Measurements from ENCODE around the gene GPR152.
A peak's percentile ranks its signal among the peaks of the same experiment; 100 is the strongest.
"Not testable (repeated sequence)": the region's sequence is repeated elsewhere in the genome, so short reads cannot be mapped to it uniquely, and the experiment has no call there.

The GPR152 gene

DNA sequence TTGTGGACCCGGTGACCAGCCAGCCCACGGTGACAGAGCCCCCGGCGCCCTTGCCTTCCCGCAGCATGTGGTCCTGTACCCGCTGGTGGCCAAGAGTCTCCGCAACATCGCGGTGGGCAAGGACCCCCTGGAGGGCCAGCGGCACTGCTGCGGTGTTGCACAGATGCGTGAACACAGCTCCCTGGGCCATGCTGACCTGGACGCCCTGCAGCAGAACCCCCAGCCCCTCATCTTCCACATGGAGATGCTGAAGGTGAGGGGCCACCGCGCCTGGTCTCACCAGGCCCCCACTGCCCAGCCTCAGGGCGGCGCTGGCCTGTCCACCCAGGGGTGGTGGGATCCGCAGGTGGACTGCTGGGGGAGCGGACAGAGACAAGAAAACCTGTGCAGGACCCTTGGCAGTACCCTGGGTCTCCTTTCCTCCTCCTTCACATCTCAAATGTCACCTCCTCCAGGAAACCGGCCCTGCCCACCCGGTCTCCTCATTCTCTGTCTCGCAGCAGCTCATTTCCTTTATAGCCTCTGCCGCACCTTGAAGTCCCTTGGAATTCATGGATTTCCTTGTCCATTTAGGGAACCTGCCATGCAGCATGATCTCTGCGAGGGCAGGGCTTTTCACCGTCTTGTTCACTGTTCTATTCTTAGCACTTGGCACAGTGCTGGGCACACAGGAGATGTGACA, 36.8 kb upstream of the GPR152 start:
- no peak for DNase-seq

DNA sequence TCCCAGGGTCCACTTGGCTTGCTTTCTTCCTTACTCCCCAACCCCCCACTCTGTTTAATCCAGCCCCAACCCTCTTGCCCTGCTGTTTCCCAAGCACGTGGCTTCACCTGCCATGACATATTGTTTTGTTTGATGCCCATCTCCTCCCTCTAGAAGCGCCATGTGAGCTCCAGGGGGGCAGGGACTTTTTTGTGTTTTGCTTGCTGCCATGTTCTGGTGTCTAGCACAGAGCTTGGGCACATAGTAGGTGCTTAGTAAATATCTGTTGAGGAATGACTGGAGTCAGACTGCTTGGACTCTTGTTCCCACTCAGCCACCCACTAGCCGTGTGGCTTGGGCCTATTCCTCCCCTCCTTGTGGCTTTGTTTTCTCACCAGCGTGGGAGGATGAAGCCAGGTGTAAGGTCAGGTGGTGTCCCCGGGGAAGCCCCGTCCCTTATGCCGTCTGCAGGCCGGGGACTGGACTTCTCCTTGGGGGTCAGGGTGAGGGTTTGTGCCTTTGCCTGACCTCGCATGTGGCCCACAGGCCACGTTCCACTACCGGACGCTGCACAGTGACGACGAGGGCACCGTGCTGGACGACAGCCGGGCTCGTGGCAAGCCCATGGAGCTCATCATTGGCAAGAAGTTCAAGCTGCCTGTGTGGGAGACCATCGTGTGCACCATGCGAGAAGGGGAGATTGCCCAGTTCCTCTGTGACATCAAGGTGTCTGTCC, 34.1 kb upstream of the GPR152 start:
- no peak for DNase-seq

DNA sequence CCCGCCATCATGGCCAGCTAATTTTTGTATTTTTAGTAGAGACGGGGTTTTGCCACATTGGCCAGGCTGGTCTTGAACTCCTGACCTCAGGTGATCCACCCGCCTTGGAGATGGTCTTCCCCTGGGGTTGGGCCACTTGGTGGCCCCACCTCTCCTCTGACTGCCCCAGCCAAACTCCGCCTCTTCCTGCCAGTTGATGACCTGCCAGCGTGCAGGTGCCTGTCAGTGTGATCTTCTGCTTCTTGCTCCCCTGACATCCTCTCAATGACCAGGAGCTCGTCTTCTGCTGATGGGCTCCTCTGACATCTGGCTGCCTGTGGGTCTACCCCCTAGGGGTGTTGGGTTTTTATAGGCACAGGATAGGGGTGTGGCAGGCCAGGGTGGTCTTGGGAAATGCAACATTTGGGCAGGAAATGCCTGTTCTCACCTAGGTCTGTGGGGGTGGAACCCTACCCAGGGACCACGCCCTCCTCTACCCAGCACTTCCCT, 33.4 kb upstream of the GPR152 start:
- DNase-seq: not testable (repeated sequence)

DNA sequence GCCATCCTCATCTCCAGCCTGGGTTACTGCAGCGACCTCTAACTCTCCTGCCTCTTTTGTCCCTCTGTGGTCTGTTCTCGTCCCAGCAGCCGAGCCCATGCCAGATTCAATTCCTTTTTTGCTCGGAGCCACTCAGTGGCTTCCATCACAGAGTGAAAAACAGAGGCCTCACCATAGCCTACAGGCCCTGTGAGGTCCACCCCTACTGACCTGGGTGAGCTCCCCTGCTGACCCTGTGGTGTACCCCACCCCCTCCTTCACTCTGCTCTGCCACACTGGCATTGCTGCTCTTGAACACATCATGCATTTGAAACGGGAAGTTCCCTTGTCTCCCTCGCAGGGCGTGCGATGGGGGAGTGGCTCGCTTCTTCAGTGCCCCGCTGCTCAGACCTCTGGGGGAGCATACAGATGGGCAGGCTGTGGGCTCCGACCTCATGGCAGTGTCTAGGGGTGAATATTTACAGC, 32.4 kb upstream of the GPR152 start:
- no peak for DNase-seq

DNA sequence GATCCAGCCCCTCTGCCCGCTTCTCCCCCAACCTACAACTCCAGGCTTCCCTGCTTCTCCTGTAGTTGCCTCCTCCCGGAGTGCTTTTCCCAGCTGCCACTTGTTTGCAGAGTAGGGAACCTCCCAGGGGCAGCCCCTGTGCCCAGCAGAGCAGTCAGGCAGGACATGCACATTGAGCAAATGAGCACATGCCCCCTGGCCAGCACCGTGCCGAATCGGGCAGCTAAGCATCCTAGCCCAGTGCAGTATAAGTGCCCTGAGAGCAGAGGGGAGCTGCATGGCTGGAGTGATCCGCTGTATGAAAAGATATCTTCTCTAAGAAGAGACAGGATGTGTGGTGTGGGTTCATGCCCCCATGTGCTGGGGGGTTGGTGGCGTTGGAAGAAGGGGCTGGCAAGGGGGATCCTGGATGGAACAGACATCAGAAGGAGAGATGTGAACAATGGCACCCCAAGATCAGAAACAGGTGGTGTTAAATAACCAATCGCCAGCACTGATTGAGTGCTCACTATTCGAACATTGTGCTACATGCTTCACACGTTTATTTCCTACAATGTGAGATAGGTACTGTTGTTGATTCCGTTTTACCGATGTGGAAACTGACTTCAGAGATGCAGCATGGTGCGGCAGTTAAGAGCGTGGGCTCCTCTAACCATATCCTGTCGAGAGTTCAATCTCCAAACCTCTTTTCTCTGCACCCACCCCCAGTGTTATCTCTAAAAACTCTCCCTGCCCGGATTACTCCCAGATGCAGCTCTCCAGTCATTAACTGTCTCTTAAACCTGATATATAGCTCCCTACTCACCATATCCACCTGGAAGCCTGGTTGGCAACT, 31.5 kb upstream of the GPR152 start:
- DNase-seq: no peak

DNA sequence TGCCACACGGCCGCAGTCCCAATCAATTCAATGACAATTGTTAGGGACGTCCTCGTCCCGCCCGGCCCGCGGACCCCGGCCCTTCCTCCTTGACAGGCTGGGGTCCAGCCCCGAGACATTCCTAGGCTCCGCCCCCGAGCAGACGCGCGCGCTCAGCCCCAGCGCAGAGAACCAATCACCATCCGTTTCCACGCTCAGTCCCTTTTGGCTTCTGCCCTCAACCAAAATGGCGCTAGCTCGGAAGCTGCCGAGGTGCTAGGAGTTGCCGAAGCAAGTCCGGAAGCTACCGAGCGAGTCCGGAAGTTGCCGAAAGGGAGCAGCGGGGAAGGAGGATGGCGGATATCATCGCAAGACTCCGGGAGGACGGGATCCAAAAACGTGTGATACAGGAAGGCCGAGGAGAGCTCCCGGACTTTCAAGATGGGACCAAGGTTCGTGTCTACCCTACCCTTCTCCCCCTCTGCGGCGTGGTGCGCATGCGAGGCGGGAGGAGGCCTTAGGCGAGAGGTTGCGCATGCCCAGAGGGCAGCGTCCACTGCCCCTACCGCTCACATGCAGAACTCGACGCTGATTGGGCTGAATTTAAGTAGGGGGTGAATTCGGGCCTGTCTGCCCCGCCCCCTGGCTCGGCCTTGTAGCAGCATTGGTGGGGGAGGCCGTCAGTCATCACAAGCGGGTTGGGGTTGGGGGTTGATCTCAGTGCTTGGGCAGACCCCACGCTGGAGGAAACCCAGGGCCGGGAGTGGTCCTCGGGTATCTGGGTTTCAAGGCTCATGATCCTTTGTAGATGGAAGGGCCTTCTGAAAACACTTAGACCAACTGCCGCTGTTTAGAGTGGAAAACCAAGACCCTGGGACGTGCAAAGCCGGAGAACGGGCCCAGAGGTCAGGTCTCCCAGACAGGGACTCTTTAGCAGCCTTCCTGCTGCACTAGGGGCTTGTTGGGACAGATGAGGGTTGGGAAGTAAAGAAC, 30.6 kb upstream of the GPR152 start, which contains the start of gene AIP:
AIP (plus strand) TSS at position 200 of the 972 bp plus-strand sequence; CDS start at position 333, 133 bp downstream.
- peak; percentile 99 for DNase-seq

DNA sequence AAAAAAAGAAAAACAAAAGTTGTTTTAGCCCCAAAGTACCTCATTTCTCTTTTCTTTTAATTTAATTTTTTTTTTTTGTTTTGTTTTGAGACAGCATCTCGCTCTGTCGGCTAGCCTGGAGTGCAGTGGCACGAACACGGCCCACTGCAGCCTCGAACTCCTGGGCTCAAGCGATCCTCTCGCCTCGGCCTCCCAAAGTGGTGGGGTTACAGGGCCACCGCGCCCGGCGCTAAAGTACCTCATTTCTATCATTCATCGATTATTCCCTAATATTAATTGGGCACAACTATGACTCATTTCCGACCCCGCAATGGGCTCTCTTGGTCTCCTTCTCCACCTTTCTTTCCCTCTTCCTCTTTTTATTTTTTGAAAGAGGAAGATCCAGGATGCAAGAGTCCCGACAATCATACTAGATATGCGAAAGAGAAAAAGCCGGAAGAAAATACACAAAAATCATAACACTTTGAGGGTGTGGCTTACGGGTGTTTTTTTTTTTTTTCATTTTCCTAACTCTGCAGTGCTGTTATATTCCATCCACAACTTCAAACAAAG, 29.8 kb upstream of the GPR152 start:
- no peak for DNase-seq

DNA sequence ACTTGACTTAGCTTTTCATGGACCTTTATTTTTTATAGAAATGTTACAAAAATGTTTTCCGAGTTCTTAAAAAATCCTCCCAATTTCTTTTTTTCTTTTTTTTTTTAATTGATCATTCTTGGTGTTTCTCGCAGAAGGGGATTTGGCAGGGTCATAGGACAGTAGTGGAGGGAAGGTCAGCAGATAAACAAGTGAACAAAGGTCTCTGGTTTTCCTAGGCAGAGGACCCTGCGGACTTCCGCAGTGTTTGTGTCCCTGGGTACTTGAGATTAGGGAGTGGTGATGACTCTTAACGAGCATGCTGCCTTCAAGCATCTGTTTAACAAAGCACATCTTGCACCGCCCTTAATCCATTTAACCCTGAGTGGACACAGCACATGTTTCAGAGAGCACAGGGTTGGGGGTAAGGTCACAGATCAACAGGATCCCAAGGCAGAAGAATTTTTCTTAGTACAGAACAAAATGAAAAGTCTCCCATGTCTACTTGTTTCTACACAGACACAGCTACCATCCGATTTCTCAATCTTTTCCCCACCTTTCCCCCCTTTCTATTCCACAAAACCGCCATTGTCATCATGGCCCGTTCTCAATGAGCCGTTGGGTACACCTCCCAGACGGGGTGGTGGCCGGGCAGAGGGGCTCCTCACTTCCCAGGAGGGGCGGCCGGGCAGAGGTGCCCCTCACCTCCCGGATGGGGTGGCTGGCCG, 25.0 kb upstream of the GPR152 start:
- DNase-seq: not testable (repeated sequence)

DNA sequence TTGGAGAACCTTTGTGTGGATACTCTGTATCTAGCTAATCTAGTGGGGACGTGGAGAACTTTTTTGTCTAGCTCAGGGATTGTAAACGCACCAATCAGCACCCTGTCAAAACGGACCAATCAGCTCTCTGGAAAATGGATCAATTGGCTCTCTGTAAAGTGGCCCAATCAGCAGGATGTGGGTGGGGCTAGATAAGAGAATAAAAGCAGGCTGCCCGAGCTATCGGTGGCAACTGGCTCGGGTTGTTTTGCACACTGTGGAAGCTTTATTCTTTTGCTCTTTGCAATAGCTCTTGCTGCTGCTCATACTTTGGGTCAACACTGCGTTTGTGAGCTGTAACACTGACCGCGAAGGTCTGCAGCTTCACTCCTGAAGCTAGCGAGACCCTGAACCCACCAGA, 24.2 kb upstream of the GPR152 start:
- not testable (repeated sequence) for DNase-seq

DNA sequence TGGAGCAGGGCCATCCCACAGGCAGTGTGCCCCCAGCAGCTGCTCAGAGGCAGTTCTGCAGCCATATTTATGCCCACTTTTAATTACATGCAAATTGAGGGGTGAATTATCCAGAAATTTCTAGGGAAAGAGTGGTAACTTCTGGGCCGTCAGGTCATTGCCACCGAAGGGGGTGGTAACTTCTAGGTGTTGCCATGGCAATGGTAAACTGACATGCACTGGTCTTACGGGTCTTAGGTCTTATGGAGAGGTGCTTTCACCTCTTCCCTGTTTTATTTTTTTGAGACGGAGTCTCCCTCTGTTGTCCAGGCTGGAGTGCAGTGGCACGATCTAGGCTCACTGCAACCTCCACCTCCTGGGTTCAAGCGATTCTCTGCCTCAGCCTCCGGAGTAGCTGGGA, 20.4 kb upstream of the GPR152 start:
- DNase-seq: no peak

DNA sequence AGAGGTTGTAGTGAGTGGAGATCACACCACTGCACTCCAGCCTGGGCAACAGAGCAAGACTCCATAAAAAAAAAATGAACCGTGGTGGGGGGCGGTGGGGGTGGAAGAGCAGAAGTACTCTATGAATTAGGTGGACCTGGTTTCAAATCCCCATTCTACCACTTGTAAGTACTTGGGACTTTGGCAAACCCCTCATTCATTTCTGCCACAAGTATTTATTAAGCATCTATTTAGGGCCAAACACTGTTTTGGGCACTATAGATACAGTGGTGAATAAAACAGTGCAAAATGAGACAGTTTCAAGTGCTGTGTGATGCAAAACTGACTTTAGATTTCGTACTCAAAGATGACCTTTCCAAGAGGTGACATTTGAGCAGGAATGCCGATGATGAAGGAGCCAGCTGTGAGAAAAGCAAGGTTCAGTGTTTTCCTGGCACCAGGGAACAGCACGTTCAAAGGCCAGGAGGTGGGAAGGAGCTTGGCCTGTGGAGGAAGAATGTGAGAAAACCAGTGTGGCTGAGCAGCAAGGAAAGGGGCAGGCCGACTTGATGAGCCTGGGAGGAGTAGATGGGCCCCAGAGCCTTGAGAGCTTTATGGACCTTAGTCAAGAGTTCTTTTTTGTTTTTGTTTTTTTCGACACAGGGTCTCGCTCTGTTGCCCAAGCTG, 17.9 kb upstream of the GPR152 start:
- DNase-seq: no peak

DNA sequence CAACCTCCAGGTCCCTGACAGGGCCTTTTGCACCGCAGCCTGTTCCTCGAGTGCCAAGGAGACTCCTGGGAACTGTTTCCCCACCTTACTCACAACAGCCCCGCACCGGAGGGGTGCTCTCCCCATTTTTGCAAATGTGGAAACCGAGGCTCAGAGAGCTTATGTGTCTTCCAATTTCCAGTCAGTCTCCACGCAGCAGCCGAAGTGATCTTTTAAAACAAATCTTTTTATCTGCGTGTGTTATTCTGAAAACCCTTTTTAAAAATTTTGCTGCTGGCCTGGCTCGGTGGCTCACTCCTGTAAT, 16.9 kb upstream of the GPR152 start:
- DNase-seq: no peak

DNA sequence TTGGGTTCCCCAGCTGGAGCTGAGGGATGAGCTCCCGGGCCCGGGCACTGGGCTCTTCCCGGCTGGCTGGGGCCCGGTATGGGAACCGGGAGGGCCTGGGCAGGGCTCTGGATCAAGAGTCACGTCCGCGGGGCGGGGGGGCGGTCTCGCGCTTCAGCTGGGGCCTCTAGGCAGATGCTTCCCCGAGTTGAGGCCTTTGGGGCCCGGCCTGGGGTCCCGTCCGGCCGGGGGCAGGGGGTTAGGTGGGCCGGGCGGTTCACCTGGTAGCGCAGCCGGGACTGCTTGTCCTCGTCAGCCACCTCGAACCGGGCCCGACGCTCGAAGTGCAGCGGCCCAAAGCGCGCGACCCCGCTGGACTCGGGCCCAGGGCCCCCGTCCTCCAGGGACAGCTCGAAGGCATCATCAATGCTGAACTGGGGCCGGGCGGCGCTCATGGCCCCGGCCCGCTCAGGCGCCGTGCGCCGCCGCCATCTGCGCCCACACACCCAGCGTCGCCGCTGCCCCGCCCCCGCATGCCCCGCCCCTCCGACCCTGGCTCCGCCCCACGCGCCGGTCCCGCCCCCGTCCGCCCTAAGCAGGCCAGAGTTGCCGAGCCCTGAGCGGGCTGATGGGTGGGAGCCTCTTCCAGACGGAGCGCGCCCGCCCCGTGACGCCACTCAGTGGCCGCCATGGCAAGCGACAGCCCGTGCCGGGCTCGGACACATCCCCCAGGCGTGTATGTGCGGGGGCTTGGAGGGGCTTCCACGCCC, 16.4 kb upstream of the GPR152 start, which contains the start of gene TMEM134:
TMEM134 (minus strand) TSS at position 493 of the 749 bp plus-strand sequence; CDS start at position 434, 59 bp downstream.
- peak; percentile 80 to 94 for DNase-seq

DNA sequence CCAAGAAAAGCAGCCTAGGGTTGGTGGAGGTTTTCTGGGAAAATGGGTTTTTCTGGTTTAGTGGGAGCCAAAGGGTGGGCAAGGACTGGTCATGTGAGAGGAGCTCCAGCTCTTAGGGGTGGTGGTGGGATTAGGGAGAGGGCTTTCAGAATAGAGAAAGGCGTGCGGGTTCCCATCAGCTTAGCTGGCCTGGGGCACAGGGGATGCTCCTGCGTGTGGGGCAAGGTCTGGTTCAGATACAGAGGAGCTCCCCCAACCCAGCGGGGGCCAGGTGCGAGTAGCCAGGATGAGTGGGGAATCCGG, 15.9 kb upstream of the GPR152 start:
- no peak for DNase-seq

DNA sequence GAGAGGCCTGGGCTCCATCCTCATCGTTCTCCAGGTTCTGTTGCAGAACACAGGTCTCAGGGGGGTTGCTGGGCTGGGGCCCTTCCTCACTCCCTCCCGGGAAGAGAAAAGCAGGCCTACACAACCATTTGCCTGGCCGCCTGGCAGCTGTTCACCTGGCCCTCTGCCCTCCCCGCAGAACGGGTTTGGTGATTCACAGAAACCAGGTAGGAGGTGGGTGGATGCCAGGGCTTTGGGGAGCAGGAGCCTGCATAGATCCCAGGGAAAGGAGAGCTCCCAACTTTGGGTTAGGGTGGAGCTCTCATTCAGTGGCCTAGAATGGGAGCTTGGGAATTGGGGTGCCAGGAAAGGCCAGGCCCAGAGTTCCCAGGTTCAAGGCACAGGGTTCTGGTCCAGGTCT, 15.5 kb upstream of the GPR152 start:
- no peak for DNase-seq

DNA sequence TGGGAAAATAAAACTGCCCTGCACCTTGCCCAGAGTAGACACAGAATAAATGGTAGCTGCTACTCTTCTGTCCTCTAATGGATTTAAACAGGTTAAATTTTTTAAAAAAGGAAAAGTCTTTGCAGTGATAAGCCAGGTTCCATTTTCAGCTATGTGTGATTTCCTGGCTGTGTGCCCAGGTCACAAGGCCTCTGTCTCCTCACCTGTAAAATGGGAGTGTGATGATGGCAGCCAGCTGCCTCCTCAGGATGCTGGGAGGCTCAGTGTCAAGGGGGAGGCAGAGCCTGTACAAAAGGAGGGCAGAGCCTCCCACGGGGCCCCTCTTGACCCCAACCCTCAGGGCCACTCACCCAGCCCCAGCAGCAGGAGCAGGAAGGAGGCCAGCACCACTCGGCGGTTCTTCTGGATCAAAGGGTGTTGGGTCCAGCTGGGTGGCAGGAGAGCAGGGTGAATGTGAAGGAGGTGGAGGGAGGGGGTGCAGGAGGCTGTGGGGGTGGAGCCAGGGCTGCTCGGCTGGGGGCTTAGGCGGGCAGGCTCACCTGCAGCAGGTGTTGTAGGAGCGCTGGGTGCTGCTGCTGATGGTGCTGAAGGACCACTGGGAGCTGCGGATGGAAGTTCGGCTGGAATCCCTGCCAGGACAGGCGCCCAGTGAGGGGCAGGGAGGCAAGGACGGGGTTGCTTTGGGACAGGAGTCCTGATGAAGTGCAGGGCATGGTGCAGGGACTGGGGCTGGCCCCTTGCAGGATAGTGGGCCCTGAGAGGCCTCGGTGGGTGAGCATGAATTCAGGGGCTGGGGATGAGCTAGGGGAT, 14.6 kb upstream of the GPR152 start:
- DNase-seq: no peak

DNA sequence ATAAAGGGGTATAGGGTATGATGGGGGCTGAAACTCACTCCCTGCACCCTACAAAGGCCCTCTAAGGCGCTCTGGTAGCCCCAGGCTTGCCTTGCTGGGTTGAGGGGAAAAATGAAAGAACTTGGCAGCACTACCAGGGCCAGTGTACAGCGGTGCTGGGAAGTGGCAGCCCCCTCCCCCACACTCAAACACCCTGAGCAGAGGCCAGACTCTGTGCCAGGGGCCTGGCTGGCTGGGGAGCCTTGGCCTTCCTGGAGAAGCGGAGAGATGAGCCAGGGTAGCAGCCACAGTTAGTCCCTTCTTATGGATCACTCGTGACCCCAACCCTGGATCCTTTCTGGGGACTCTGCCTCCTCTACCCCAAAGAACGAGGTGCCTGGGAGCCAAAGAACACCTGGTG, 13.8 kb upstream of the GPR152 start:
- DNase-seq: no peak

DNA sequence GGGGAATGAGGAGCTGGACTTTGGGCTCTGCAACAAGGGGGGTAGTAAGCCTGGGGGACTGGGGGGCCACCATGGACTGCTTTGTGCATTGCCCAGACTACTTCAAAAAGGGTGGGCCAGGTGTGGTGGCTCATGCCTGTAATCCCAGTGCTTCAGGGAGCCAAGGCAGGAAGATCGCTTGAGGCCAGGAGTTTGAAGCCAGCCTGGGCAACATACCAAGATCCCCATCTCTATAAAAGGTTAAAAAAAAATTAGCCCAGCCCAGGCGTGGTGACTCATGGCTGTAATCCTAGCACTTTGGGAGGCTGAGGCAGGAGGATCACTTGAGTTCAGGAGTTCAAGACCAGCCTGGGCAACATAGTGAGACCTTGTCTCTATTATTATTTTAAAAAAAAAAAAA, 13.0 kb upstream of the GPR152 start:
- not testable (repeated sequence) for DNase-seq

DNA sequence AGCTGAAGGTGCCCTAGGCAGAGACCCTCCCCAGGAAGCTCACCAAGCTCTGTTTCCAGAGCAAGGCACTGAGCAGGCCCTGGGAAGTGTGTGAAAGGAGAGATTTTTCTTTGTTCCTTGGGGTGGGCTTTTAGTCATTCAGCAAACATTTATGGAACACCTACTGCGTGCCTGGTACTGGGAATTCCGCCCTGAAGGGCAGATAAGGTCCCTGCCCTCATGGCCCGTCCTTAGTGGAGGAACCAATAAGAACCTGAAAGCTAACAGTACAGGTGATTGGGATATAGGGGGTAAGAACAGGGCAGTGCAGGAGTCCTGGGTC, 12.6 kb upstream of the GPR152 start:
- DNase-seq: no peak

All from NCI-H446 (cell line).